Activated T-helper 9 cell treated with anti-CD3 and anti-CD28 coated beads, Interleukin-2, amount 50 U/mL, for 16 hours (primary cell): ENCODE results near the gene SRRM1.
"Not testable (repeated sequence)": the region's sequence is repeated elsewhere in the genome, so short reads cannot be mapped to it uniquely, and the experiment has no call there.

Experiments used
- DNase-seq: peaks from one replicate; pipeline ENCODE4 v3.0.0-alpha.2; 2020; ENCODE audit warnings: low read depth

The SRRM1 gene

GRCh38 chr1:24717887-24718650, 75.0 kb downstream of the SRRM1 start:
- no peak for DNase-seq

GRCh38 chr1:24720152-24720551, 77.0 kb downstream of the SRRM1 start:
- no peak for DNase-seq

DNA sequence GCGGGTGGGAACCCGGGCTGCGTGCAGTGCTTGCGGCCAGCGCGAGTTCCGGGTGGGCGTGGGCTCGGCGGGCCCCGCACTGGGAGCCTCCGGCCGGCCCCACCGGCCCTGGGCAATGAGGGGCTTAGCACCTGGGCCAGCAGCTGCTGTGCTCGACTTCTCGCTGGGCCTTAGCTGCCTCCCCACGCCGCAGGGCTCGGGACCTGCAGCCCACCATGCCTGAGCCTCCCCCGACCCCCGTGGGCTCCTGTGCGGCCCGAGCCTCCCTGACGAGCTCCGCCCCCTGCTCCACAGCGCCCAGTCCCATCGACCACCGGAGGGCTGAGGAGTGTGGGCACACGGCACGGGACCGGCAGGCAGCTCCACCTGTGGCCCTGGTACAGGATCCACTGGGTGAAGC, 78.4 kb downstream of the SRRM1 start:
- no peak for DNase-seq

DNA sequence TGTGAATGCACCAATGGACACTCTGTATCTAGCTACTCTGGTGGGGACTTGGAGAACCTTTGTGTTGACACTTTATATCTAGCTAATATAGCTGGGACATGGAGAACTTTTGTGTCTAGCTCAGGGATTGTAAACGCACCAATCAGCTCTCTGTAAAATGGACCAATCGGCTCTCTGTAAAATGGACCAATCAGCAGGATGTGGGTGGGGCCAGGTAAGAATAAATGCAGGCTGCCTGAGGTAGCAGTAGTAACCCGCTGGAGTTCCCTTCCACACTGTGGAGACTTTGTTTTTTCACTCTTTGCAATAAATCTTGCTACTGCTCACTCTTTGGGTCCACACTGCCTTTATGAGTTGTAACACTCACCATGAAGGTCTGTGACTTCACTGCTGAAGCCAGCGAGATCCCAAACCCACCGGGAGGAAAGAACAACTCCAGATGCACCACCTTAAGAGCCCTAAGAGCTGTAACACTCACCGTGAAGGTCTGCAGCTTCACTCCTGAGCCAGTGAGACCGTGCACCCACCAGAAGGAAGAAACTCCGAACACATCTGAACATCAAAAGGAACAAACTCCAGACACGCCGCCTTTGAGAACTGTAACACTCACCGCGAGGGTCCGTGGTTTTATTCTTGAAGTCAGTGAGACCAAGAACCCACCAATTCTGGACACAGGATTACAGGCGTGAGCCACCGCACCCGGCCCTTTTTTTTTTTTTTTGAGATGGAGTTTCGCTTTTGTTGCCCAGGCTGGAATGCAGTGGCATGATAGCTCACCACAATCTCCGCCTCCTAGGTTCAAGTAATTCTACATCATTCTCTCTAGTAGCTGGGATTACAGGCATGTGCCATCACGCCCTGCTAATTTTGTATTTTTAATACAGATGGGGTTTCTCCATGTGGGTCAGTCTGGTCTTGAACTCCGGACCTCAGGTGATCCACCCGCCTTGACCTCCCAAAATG, 79.3 kb downstream of the SRRM1 start:
- not testable (repeated sequence) for DNase-seq
